Stimulated activated CD4-positive, alpha-beta T cell treated with anti-CD3 and anti-CD28 coated beads, TNF-alpha, amount 100 ng/mL, for 4 hours (primary cell): ENCODE results near the gene PDE6D.

Source experiments
- DNase-seq, 3 experiments: peaks; one replicate each; pipeline ENCODE4 v3.0.0-alpha.2; 2020; ENCODE audit warnings: low read depth in 3 of 3

Gene PDE6D

DNA sequence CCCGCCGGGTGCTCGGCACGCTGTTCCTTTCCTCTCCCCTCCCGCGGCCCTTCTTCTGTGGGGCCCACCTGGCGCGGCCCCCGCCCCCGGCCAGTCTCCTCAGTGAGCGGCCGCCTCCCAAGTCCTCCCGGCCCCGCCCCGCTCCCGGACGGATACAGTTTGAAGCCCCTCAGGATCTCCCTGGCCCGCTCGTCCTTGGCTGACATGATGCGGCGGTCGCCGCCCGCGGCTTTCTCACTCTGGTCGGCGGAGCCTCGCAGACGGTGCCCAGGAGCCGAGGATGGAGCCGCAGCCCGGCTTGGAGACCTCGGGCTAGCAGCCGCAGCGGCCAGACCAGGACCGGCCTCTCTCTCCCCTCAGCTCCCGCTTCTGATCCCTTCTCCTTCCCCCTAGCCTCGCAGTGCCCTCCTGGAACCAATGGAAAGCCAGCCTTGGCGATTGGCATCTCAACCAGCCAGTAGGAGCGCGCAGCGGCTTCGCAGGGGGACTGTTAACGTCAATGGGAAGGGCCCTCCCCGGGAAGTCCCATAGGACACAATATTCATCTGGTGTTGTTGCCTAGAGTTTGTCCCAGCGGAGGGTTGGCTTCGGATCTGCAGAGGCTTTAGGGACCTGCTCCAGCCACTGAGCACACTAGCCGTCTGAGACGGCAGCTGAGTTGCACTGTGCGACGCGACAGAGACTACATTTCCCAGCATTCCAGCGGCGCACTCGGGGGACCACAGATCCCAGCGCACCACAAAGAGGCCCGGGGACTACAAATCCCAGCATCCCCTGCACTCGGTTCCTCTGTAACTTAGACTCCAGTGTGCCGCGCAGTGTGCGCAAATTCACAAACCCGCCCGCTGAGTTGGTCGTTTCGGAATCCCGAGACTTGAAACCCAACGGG, at the start of gene PDE6D:
PDE6D (minus strand) TSS at position 374 of the 889 bp plus-strand sequence; CDS start at position 206, 168 bp downstream.
- peak; percentile 90 to 94 (median 93) for DNase-seq

DNA sequence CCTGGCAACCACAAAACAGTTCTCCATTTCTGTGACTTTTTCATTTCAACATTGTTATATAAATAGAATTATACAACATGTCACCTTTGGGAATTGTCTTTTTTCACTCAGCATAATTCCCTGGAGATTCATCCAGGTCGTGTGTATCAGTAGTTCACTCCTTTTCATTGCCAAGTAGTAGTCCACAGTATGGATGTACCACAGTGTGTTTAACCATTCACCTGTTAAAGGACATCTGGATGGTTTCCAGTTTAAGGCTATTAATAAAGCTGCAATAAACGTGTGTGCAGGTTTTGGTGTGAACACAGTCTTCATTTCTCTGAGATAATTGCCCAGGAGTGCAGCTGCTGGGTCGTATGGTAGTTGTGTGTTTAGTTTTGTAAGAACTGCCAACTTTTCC, 40.8 kb upstream of the PDE6D start:
- no peak for DNase-seq

GRCh38 chr2:231820786-231821303, 39.8 kb upstream of the PDE6D start:
- DNase-seq = no peak

DNA sequence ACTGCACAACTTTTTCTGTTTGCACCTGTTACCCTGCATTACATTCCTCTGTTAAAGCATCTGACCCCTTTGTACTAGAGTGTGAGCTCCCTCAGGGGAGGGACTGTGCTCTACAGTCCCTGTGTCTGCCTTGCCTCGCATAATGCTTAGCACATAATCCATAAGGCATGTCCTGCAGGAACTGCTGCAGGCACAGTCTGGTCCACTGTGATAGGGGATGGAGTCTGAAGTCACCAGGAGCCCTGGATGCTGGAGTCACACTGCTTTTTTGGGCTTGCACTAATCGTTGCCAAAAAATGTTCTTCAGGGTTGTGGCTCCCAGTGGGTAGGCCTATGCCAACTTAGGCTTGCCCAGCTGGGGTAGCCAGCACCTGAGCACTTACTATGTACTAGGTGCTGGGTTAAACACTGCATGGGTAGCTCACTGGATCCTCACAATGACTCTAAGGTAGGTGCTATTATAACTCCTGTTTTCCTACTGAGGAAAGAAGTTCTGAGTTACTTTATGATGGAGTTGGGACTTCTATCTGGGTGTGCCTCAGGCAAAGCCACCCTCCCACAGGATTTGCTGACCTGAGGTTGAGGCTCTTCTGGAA, 38.5 kb upstream of the PDE6D start:
- no peak for DNase-seq

GRCh38 chr2:231816327-231817026, 35.4 kb upstream of the PDE6D start:
- no peak for DNase-seq

- no peak for DNase-seq
Observed at GRCh38 chr2:231810905-231811304, 29.8 kb upstream of the PDE6D start.

DNA sequence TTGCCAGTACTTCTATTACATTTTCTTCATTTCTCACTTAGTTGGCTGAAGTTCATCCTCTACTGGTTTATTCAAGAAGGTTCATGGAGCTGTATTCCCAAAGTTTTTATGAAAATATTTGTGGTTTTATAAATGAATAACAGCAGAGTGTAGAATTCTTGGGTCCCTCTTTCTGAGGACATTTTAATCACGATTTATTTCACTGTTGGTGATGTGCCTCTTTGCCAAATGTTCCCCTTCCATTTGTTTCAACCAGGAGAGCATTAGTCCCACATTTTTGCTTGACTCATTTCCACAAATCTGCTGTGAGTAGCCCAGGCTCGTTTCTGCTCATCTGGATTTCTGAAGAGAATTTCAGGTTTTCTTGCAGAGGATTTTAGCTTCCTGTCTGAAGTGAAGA, 25.9 kb upstream of the PDE6D start:
- no peak for DNase-seq

DNA sequence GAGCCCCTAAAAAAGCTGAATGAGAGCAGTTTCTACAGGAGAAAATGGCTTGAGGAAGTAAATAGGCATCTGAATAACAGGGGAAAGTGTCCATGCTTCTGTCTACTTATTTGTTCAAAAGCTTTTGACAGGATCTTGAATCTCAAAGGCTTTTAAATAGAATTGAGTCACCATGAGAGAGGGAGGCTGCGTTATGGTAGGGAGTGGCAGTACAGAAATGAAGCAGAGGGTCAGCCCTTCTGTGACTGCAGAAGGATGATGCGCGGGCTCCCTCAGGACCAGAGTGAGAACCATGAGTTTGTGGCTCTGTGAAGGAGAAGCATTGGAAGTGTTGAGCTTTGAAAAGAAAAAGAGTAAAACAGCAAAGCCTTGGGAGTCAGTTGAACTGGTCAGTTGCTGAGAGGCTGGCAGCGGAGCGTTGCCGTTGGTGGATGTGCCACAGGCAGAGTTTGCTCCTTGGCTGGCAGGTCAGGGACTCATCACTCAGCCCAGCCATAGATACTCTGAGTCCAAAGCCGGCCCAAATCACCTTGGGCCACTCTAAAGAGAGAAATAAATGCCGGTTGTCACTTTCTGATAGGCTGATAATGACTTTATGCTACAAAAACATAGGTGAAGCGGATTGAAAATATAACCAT, 22.5 kb upstream of the PDE6D start:
- no peak for DNase-seq

DNA sequence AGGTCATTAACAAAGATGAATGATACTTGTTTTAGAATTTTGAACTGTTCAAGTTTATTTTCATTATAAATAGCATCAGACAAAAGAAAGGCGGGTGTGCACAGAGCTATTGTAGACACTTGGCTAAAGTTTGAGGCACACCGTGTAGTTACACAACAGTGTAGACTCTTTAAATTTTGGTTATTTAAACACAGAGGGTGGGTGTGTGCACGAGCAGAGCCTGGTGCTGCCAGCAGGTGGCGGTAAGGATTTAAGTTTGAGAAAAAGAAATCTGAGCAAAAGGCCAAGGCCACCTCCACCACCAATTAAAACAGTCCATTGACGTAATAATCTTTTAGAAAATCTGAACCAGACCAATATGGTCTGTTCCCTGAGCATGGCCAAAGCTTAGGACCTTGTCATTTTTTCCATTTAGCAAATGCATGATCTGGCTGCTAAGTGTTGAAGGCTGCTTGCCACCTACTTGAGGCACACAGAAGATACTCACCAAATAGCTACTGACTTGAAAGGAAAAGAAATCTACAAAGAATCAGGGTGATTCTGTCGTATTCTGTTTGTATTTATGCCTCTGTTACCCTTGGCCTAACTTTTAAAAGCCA, 19.5 kb upstream of the PDE6D start:
- peak in 1 of 3 experiments; percentile 10 for DNase-seq

- DNase-seq = no peak
Observed at GRCh38 chr2:231795525-231796327, 14.6 kb upstream of the PDE6D start.

GRCh38 chr2:231794383-231794782, 13.3 kb upstream of the PDE6D start:
- no peak for DNase-seq

DNA sequence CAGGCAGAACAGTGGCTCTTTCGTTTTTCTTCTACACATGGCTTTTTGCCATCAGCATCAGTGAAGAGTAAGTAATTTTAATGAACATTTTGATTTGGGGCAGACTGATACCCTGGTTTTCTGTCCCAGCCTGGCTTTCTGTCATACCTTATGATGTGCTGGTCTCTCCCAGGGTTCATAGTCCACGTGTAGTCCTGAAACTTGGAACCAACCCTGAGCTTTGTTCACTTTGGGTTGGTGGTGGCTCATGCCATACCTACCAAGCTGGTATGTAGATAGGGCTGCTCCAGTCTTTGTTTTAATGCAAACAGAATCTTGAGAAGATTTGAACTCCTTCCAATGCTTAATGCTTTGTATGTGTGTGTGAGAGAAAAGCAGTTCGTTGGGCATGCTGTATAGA, 10.0 kb upstream of the PDE6D start:
- no peak for DNase-seq

GRCh38 chr2:231786917-231787292, 5.8 kb upstream of the PDE6D start:
- DNase-seq = no peak

DNA sequence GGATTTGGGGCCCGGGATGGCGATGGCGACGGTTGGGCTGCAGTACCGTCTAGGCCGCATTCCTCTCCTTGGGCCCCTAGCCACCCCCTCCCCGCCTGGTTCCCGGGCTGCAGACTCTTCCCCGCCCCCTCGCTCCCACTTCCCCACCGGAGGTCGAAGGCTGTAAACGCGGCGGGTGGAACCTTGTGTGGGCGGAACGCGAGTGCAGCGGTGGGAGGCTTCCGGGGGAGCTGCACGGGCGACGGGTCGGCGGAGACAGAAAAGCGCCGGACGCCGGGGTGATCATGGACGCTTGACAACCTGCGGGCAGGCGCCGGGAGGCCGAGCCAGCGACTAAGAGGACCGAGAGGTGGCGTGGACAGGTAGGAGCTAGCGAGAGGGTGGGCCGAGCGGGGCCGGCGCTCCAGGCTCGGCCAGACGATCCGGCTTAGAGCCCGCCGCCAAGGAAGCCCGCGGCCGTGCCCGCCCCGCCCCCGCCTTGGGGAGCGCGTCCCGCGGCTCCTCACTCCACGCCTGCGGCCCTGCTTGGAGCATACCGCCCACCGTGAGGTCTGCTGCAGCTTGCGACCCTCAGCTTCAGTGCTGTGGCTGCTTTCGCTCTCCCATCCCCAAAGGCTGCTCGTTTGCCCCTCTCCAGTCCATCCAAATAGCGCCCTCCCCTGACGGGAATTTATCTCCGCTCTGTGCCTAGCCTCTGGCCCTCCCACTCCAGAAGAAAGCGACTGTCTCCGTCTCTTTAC, 5.3 kb upstream of the PDE6D start, which contains the start of gene COPS7B:
COPS7B (plus strand) TSS at position 269 of the 740 bp plus-strand sequence. CDS start 2,126 bp downstream, outside the sequence.
- peak; percentile 70 to 74 (median 70) for DNase-seq

DNA sequence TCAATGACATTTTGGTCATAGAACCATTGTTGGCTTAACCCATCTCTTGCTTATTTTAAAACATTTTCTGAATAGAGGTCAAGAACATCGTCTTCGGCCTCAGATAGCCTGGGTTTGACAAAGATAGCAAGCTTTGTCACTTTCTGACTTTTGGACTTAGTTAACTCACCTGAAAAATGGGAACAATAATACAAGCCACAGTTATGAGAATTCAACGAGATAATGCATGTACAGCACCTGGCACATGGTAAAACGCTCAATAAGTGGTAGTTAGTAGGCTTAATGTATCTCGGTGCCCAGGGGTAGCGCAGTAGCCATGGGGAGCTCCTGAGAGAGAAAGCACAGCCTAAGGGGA, 4.7 kb upstream of the PDE6D start:
- DNase-seq = no peak

- no peak for DNase-seq
Observed at GRCh38 chr2:231785413-231785812, 4.3 kb upstream of the PDE6D start.

GRCh38 chr2:231781798-231782726, 980 bp upstream of the PDE6D start:
- DNase-seq = no peak

DNA sequence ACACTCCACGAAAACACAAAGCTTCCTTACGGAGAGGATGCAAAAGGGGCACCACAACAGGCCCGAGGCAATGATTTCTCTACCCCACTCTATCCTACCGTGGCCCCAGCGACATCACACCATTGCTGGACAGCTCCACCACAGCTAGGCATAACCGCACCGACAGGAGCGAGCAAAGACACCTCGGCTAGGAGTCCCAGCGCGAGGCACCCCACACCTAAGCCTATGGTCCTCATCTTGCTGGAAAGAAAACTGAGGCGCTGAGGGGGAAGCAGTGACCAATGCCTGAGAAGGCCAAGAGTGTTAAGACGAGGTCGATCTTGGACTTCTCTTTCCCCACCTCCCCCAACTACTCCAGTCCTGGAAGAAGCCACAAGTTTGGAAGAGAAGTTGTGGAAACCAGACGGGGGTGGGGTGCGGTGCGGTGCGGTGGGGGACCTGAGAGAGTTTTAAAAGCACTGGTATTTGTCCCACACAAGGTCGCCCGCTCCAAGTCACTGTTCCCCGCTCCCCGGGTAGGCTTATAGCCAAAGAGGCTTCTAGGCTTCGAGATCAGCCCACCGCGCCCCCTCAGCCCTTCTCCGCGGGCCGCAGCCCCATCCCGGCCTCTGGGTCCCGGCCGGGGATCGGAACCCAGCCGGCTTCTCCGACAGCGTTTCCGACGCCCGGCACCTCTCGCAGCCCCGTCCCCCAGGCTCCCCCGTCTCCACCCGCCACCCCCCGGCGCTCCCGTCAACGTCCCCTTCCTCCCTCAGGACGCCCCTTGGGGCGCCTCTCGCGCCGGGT, 766 bp downstream of the PDE6D start:
- DNase-seq = no peak
